Neural progenitor cell (in vitro differentiated cells): ENCODE data around the gene ATP4A.

Experiments used
- CTCF ChIP-seq: fragments of 200-600 bp; sonication (generic); IDR thresholded peaks from 2 replicates; pipeline ENCODE4 v1.5.1; 2017; ENCODE audit warnings: antibody characterized with exemption, mild to moderate bottlenecking
- EZH2 ChIP-seq: fragments of 200-600 bp; sonication (generic); IDR thresholded peaks from 2 replicates; pipeline ENCODE4 v1.6.1; 2017; ENCODE audit warnings: antibody characterized with exemption, mild to moderate bottlenecking, moderate library complexity
- EZH2phosphoT487 ChIP-seq: fragments of 200-600 bp; sonication (generic); IDR thresholded peaks from 2 replicates; pipeline ENCODE4 v1.6.1; 2017; ENCODE audit warnings: antibody characterized with exemption

- TF ChIP-seq EZH2phosphoT487 (no peak), CTCF (no peak), EZH2 (no peak)
Observed at GRCh38 chr19:35565016-35565856, 1.8 kb upstream of the ATP4A start.
